ENCODE measurements around the gene NOL4L. TPM values are rescaled to one million over a fixed set of nuclear protein-coding genes. Genes with fewer than 3 reads are reported as not detected.

NOL4L gene
- total and polyA plus RNA-seq, 2 experiments from 2014 or later, result 35.6 to 42.9 TPM

- 88% methylated on average over 13 of the region's 13 CpGs for WGBS (ENCODE audit: low lambda C conversion rate, missing lambda C conversion rate)
- no peak overlapping the region for H3K4me2 ChIP-seq
- no peaks in the 10 kb centered on the region for H3K9me3 ChIP-seq (ENCODE audit: low read depth)
- no peak for TF ChIP-seq EZH2 (IDR thresholded peaks at IDR 0.05; ENCODE audit: borderline replicate concordance)
- no peak for TF ChIP-seq CTCF (IDR thresholded peaks at IDR 0.05; ENCODE audit: poor library complexity)
- no peak for TF ChIP-seq EZH2phosphoT487 (IDR thresholded peaks at IDR 0.05; ENCODE audit: low read depth, severe bottlenecking, unreplicated experiment)
- peaks cover 26% of the 10 kb centered on the region for H3K79me2 ChIP-seq
- H4K20me1 ChIP-seq (ENCODE audit: insufficient read depth, poor library complexity, severe bottlenecking), result peaks cover 15% of the 10 kb centered on the region
- peaks cover 5% of the 10 kb centered on the region for H3K36me3 ChIP-seq (replicated peaks; ENCODE audit: insufficient read depth, low read depth)
- H3K27me3 ChIP-seq, result no peaks in the 10 kb centered on the region
- no peak for DNase-seq (ENCODE audit: low spot score)
- H3K4me1 ChIP-seq (ENCODE audit: insufficient read depth), result peaks cover 12% of the 10 kb centered on the region
- H3K9me2 ChIP-seq (replicated peaks; ENCODE audit: insufficient read depth), result no peaks in the 10 kb centered on the region
- no peak overlapping the region for H3K27ac ChIP-seq
- H3K4me3 ChIP-seq, result no peak overlapping the region
- H2AFZ ChIP-seq, result no peak overlapping the region
Measured at GRCh38 chr20:32448306-32449056, 136.7 kb downstream of the NOL4L start.

GRCh38 chr20:32447136-32448027 lies 137.8 kb downstream of the NOL4L start:
- H3K4me2 ChIP-seq, result no peak overlapping the region
- H3K4me1 ChIP-seq (ENCODE audit: insufficient read depth), result peaks cover 12% of the 10 kb centered on the region
- 92% methylated on average over 22 of the region's 22 CpGs for WGBS (ENCODE audit: low lambda C conversion rate, missing lambda C conversion rate)
- no peak overlapping the region for H3K27ac ChIP-seq
- no peaks in the 10 kb centered on the region for H3K9me3 ChIP-seq (ENCODE audit: low read depth)
- no peaks in the 10 kb centered on the region for H3K9me2 ChIP-seq (replicated peaks; ENCODE audit: insufficient read depth)
- TF ChIP-seq CTCF (IDR thresholded peaks at IDR 0.05; ENCODE audit: poor library complexity) (no peak), EZH2phosphoT487 (IDR thresholded peaks at IDR 0.05; ENCODE audit: low read depth, severe bottlenecking, unreplicated experiment) (no peak), EZH2 (IDR thresholded peaks at IDR 0.05; ENCODE audit: borderline replicate concordance) (no peak)
- peaks cover 27% of the 10 kb centered on the region for H3K79me2 ChIP-seq
- H3K4me3 ChIP-seq, result no peak overlapping the region
- peaks cover 15% of the 10 kb centered on the region for H4K20me1 ChIP-seq (ENCODE audit: insufficient read depth, poor library complexity, severe bottlenecking)
- no peaks in the 10 kb centered on the region for H3K27me3 ChIP-seq
- no peak for DNase-seq (ENCODE audit: low spot score)
- peaks cover 5% of the 10 kb centered on the region for H3K36me3 ChIP-seq (replicated peaks; ENCODE audit: insufficient read depth, low read depth)
- H2AFZ ChIP-seq, result no peak overlapping the region

GRCh38 chr20:32446301-32447100 lies 138.6 kb downstream of the NOL4L start:
- Histone ChIP-seq H3K4me1 (ENCODE audit: insufficient read depth) (peaks cover 12% of the 10 kb centered on the region), H3K4me3 (no peak overlapping the region), H4K20me1 (ENCODE audit: insufficient read depth, poor library complexity, severe bottlenecking) (peaks cover 17% of the 10 kb centered on the region)

More at GRCh38 chr20:32446301-32447100, 138.6 kb downstream of the NOL4L start:
- WGBS (ENCODE audit: low lambda C conversion rate, missing lambda C conversion rate), result 88% methylated on average over 14 of the region's 14 CpGs
- Histone ChIP-seq H3K36me3 (replicated peaks; ENCODE audit: insufficient read depth, low read depth) (peaks cover 3% of the 10 kb centered on the region), H3K4me2 (no peak overlapping the region), H3K27ac (peak overlapping the region; percentile 2), H3K27me3 (no peaks in the 10 kb centered on the region), H3K9me3 (ENCODE audit: low read depth) (no peaks in the 10 kb centered on the region), H3K9me2 (replicated peaks; ENCODE audit: insufficient read depth) (no peaks in the 10 kb centered on the region), H3K79me2 (peaks cover 32% of the 10 kb centered on the region), H2AFZ (no peak overlapping the region)
- DNase-seq (ENCODE audit: low spot score), result no peak
- TF ChIP-seq EZH2 (IDR thresholded peaks at IDR 0.05; ENCODE audit: borderline replicate concordance), result no peak
- no peak for TF ChIP-seq EZH2phosphoT487 (IDR thresholded peaks at IDR 0.05; ENCODE audit: low read depth, severe bottlenecking, unreplicated experiment)
- no peak for TF ChIP-seq CTCF (IDR thresholded peaks at IDR 0.05; ENCODE audit: poor library complexity)
